CD1c-positive myeloid dendritic cell (primary cell): ENCODE results near the gene VDAC1.

Experiments used
- DNase-seq: peaks from one replicate; pipeline ENCODE4 v3.0.0-alpha.2; 2016; ENCODE audit errors: extremely low spot score

The VDAC1 gene

DNA sequence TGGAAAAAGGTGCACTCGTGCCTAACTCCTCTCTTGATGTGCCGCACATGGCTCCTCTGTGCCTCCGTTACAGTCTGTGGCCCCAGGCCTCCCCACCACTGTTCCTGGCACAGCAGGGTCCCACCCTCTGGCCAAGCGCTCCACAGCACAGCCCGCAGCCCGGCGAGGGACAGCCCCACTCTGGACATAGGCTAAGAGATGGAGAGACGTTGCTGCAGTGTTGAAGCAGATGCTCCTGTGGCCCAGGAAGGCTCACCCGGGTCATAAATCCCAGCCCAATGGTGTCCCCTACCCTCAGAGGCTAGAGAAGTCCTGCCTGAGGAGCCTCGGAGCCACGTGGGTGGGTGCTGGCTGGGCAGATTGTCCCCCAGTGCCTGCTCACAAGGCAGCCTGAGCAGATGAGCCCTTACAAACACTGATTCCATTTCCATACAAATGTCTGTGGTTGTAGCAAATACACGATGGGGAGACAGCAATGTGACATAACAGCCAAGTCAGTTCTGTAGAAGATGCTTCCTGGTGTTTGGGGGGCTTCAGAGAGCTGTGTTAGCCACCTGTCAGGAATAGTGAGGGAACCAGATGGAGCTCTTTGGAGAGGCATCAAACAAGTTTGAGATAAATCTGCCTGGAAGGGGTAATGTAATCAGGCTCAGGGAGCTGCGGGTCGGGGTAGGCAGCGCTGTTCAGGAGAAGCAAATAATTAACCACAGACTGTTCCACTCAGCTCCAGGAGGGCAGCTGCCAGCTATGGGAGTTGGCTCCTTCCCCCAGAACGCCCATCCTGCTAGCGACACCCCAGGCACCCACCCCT lies 78.1 kb downstream of the VDAC1 start:
- no peak for DNase-seq

DNA sequence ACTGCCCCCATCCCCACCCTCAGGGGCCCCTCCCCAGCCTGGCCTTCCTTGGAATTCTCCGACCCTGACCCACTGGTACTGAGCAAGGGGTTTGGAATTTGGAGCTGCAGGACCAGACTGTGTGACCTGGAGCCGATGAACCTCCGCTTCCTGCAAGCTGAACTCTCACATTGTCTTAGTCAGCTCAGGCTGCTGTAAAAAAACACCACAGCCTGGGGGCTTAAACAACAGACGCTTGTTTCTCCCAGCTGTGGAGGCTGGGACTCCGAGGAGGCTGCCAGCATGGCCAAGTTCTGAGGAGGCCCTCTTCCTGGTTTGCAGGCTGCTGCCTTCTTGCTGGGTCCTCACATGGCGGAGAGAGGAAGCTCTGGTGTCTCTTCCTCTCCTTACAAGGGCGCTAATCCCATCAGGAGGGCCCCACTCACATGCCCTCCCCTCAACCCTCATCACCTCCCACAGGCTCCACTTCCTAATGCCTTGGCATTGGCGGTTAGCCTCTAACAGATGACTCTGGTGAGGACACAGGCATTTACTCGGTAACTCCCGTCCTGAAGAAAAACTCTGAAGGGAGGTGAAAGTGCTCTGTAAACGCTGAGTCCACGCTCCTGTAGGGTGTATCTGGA lies 78.8 kb downstream of the VDAC1 start:
- no peak for DNase-seq

DNA sequence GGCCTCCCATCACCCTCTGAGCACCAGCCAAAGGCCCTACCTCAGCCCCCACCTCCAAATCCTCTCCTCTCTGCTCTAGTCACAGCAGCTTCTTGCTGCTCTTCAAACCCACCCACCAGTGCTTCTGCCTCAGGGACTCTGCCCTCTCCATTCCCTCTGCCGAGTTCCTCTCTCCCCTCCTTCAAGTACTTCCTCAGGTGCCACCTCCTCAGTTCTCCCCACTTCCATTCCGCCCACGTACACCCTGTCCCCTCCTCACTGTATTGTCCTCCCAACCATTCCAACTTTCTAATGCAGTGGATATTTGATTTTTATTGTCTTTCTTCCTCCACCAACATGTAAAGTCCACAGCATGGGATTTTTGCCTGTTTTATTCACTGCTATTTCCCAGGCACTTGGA lies 79.5 kb downstream of the VDAC1 start:
- DNase-seq: no peak

DNA sequence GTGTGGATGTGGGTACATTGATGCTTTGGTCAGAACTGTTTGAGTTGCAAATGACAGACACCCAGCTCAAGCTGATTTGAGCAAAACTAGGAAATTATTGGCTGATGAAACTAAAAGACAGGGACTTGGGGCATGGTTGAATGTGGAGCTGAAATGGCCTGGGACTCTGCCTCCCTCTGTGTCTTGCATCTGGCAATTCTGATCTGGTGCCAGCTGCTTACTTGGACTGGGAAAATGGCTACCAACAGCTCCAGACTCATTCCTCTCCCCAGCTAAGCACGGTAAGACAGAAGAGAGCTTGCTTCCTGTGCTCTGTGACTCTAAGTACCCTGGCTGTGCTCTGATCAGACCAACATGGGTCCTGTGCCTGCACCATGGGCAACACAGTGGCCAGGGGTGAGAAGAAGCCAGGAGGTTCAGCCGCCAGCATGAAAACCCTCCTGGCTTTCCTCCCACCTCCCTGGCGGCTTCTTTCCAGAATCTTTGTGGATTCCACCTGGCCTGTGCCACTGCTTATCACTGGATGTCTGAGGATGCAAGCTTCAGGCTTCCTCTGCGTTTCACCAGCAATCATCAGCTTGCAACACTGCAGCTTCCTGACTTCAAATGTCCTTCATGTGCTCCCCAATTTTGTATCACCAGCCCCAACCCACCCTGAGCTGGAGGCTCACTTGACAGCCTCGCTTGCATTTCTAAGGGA lies 80.4 kb downstream of the VDAC1 start:
- no peak for DNase-seq

DNA sequence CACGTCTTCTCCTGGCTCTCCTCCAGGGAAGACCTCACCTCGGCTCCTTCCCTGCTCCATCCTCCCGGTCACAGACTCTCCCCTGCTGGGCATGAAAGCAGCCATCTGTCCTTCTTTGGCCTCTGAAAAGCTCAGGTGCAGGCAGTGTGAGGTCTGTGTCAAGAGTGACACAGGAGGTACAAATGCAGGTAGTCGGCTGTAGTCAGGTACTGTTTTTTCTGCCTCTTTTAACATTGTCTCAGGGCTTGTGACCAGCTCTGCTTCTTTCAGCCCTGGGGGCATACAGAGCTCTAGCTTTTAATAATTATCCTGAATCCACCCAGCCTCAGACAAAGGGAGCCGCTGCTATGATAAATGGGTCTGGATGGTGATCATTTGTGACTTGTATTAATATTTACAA lies 82.8 kb downstream of the VDAC1 start:
- DNase-seq: no peak
